ENCODE measurements around the gene KCNK10. TPM values are rescaled to one million over a fixed set of nuclear protein-coding genes. Genes with fewer than 3 reads are reported as not detected.

KCNK10 gene
- total RNA-seq, 1 donor from 2014 or later = 0.09 TPM

DNA sequence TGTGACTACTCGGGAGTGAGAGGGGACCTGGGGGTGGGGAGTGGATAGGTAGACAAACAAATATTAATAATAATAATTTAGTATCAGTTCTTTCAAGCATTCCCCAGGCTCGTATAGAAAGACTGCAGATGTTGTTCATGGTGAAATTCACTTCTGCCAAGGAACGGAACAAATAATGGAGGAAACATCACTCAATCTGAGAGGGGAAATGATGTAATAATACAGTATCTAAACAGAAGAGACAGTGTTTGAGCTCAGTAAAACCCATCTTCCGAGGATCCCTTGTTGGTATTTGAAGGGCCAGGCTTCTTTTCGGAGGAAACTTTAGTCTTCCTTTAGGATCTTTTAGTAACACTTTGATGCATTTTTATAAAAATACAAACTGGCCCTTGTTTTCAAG, 114.2 kb downstream of the KCNK10 start:
- H3K27ac ChIP-seq = no peak overlapping the region
- intact Hi-C loops (cut with DNase I) = no loop called here
- DNase-seq (no peak), ATAC-seq (no peak)
- H3K4me3 ChIP-seq = no peak overlapping the region
- no peaks in the 10 kb centered on the region for H3K4me1 ChIP-seq
- H3K36me3 ChIP-seq = no peaks in the 10 kb centered on the region
- no peaks in the 10 kb centered on the region for H3K9me3 ChIP-seq
- peaks cover 8% of the 10 kb centered on the region for H3K27me3 ChIP-seq
- TF ChIP-seq, protein P1, sequence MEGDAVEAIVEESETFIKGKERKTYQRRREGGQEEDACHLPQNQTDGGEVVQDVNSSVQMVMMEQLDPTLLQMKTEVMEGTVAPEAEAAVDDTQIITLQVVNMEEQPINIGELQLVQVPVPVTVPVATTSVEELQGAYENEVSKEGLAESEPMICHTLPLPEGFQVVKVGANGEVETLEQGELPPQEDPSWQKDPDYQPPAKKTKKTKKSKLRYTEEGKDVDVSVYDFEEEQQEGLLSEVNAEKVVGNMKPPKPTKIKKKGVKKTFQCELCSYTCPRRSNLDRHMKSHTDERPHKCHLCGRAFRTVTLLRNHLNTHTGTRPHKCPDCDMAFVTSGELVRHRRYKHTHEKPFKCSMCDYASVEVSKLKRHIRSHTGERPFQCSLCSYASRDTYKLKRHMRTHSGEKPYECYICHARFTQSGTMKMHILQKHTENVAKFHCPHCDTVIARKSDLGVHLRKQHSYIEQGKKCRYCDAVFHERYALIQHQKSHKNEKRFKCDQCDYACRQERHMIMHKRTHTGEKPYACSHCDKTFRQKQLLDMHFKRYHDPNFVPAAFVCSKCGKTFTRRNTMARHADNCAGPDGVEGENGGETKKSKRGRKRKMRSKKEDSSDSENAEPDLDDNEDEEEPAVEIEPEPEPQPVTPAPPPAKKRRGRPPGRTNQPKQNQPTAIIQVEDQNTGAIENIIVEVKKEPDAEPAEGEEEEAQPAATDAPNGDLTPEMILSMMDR (IDR thresholded peaks at IDR 0.05) = no peak

DNA sequence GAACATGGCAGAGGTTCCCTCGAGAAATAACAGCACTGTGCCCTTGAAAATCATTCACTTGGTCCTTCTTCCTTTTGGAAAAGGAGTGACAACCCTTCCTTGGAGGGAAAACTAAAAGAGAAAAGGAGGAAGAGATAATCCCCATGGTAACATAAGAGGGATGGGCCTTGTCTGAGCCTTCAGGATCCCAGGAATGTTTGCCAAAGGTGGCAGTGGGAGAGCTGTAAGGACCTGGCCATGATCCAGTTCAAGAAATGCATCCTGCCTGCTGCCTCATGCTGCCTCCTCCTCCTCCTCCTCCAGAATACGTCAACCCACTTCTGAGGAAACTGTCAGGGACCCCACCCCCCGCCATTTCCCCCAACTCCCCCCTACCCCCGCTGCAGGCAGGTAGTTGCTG, 118.8 kb downstream of the KCNK10 start:
- H3K9me3 ChIP-seq = no peaks in the 10 kb centered on the region
- ATAC-seq (no peak), DNase-seq (no peak)
- intact Hi-C loops (cut with DNase I) = no loop called here
- H3K4me1 ChIP-seq = no peaks in the 10 kb centered on the region
- no peaks in the 10 kb centered on the region for H3K36me3 ChIP-seq
- no peak overlapping the region for H3K4me3 ChIP-seq
- TF ChIP-seq, protein P1 (IDR thresholded peaks at IDR 0.05) = no peak
- H3K27me3 ChIP-seq = peaks cover under 1% of the 10 kb centered on the region
- no peak overlapping the region for H3K27ac ChIP-seq

DNA sequence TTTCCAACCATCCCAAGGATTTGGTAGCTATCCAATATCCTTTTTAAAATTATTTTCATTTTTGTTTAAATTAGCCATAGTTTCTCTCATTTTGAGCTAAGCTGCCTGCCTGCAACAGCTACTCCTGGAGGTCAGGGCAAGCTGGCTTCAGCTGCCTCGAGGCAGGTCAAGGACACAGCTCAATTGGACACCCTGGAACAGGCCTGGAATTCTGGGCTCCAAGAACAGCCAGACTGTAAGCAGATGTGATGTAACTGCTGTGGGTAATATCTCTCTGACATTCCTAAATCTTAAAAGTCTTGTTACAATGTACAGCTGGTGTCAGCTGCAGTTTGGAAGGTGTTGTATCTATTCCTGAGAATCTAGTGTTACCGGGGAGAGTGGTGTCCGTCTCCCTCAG, 119.8 kb downstream of the KCNK10 start:
- Histone ChIP-seq H3K4me1 (no peaks in the 10 kb centered on the region), H3K27me3 (no peaks in the 10 kb centered on the region), H3K36me3 (no peaks in the 10 kb centered on the region), H3K4me3 (no peak overlapping the region), H3K9me3 (no peaks in the 10 kb centered on the region), H3K27ac (no peak overlapping the region)
- no peak for DNase-seq
- intact Hi-C loops (cut with DNase I) = no loop called here
- TF ChIP-seq, protein P1 (IDR thresholded peaks at IDR 0.05) = no peak
- no peak for ATAC-seq

DNA sequence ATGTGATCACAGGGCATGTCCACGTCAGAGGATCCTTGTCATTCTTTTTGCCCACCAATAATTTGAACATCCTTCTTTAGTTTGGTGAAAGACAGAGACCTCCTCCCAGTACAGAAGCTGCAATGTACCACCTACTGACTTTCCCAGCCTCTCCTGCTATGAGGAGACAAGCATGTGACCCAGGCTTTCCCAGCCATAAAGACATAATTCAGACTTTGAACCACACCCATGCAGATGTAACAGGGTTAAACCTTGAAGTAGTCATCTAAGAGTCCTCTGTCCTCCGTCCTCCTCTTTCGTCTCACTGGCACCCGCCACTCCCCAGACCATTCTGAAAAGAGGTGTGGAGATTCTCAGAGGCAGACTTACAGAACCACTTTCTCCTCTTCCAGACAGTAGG, 120.8 kb downstream of the KCNK10 start:
- H3K36me3 ChIP-seq = no peaks in the 10 kb centered on the region
- no peak for DNase-seq
- no peaks in the 10 kb centered on the region for H3K4me1 ChIP-seq
- H3K9me3 ChIP-seq = no peaks in the 10 kb centered on the region
- H3K4me3 ChIP-seq = no peak overlapping the region
- ATAC-seq = no peak
- TF ChIP-seq, protein P1 (IDR thresholded peaks at IDR 0.05) = no peak
- H3K27ac ChIP-seq = no peak overlapping the region
- no peaks in the 10 kb centered on the region for H3K27me3 ChIP-seq
- intact Hi-C loops (cut with DNase I) = no loop called here

DNA sequence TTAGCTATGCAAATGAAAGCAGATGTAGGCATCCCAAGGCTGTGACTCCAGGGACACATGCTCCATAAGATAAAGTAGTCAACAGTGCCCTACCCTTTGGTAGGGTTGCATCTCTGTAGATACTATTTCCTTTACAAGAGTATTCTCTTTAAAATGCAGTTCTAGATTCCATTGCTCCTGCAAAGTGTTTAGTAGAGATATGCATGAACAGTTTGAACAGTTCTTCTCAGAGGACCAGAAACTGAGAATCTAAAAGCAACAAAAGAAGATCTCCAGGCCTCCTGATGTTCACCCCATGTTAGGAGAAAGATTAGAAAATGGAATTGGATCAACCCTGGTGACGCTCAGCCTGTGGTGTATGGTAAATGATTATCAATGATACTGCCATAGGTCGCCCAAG, 121.2 kb downstream of the KCNK10 start:
- no peak overlapping the region for H3K27ac ChIP-seq
- no peaks in the 10 kb centered on the region for H3K27me3 ChIP-seq
- TF ChIP-seq, protein P1 (IDR thresholded peaks at IDR 0.05) = no peak
- H3K4me1 ChIP-seq = no peaks in the 10 kb centered on the region
- no peaks in the 10 kb centered on the region for H3K36me3 ChIP-seq
- no peak overlapping the region for H3K4me3 ChIP-seq
- intact Hi-C loops (cut with DNase I) = no loop called here
- DNase-seq (no peak), ATAC-seq (no peak)
- no peaks in the 10 kb centered on the region for H3K9me3 ChIP-seq

DNA sequence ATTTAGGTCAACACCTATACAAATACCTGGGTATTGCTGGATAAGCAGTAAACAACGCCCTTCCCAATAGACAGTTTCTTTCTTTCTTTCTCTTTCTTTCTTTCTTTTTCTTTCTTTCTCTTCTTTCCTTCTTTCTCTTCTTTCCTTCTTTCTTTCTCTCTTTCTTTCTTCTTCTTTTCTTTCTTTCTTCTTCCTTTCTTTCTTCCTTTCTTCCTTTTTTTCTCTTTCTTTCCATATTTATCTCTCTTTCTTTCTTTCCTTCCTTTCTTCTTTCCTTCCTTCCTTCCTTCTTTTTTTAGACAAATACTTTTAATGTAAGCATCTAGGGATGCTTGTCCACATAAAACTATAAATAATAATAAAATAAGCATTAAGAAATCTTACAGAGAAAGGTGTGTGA, 123.2 kb downstream of the KCNK10 start:
- no peak for ATAC-seq

More for the DNA sequence above, 123.2 kb downstream of the KCNK10 start:
- H3K9me3 ChIP-seq = no peaks in the 10 kb centered on the region
- no peak overlapping the region for H3K4me3 ChIP-seq
- no peaks in the 10 kb centered on the region for H3K4me1 ChIP-seq
- no peak for DNase-seq
- H3K27me3 ChIP-seq = peaks cover 11% of the 10 kb centered on the region
- TF ChIP-seq, protein P1 (IDR thresholded peaks at IDR 0.05) = no peak
- H3K27ac ChIP-seq = no peak overlapping the region
- intact Hi-C loops (cut with DNase I) = no loop called here
- H3K36me3 ChIP-seq = no peaks in the 10 kb centered on the region

Data from upper lobe of right lung (tissue), 1 donor.